Uterus (tissue), 2 donors: ENCODE data around the gene WFDC6.

Source experiments
- CTCF ChIP-seq, 4 experiments: fragments of 200-600 bp in 2 of 4; fragments of 450-650 bp in 2 of 4; sonication (generic) in 2 of 4; IDR thresholded peaks; one replicate each; pipeline ENCODE4 v1.5.1; 2016 to 2019; ENCODE audit warnings: antibody characterized with exemption in 4 of 4, mild to moderate bottlenecking in 2 of 4, moderate library complexity in 1 of 4
- POLR2A ChIP-seq, 2 donors: fragments of 450-650 bp; IDR thresholded peaks; one replicate each; pipeline ENCODE4 v1.6.1; 2016; ENCODE audit warnings: antibody characterized with exemption in 2 of 2, mild to moderate bottlenecking in 1 of 2, moderate library complexity in 1 of 2

GRCh38 chr20:45545754-45546453, 6.6 kb upstream of the WFDC6 start:
- TF ChIP-seq CTCF (IDR thresholded peaks at IDR 0.05) (peak in 3 of 4 experiments; percentile 12 to 33 (median 16)), POLR2A (IDR thresholded peaks at IDR 0.05) (no peak)
